Stimulated activated CD8-positive, alpha-beta memory T cell treated with anti-CD3 and anti-CD28 coated beads, Interleukin-4, amount 100 ng/mL, for 1 hour (primary cell): Measurements from ENCODE around the gene PP2D1.
"Not testable (repeated sequence)": the region's sequence is repeated elsewhere in the genome, so short reads cannot be mapped to it uniquely, and the experiment has no call there.

Source experiments
- DNase-seq, 2 donors: peaks; one replicate each; pipeline ENCODE4 v3.0.0-alpha.2; 2020; ENCODE audit warnings: low read depth in 2 of 2, low spot score in 1 of 2

PP2D1 gene

GRCh38 chr3:20040548-20041196 lies 28.6 kb upstream of the PP2D1 start:
- peak in 1 of 2 donors; percentile 41 for DNase-seq

GRCh38 chr3:20039765-20040547 lies 27.9 kb upstream of the PP2D1 start, which contains the start of gene KAT2B:
TSS of gene KAT2B (plus strand) at chr3:20040446. CDS start at chr3:20040478, 32 bp downstream.
- DNase-seq = peak; percentile 61 to 70

- no peak for DNase-seq
Observed at GRCh38 chr3:20039466-20039764, 27.4 kb upstream of the PP2D1 start.

GRCh38 chr3:20038699-20039465 lies 26.8 kb upstream of the PP2D1 start:
- no peak for DNase-seq

- no peak for DNase-seq
Observed at GRCh38 chr3:20037255-20037996, 25.4 kb upstream of the PP2D1 start.

- no peak for DNase-seq
Observed at GRCh38 chr3:20035019-20035418, 23.0 kb upstream of the PP2D1 start.

GRCh38 chr3:20031939-20032338 lies 19.9 kb upstream of the PP2D1 start:
- not testable (repeated sequence) for DNase-seq

GRCh38 chr3:20028905-20029331 lies 16.9 kb upstream of the PP2D1 start:
- no peak for DNase-seq

GRCh38 chr3:20027136-20027535 lies 15.1 kb upstream of the PP2D1 start:
- no peak for DNase-seq

- DNase-seq = no peak
Observed at GRCh38 chr3:20023623-20024405, 11.8 kb upstream of the PP2D1 start.

- DNase-seq = no peak
Observed at GRCh38 chr3:20022954-20023622, 11.0 kb upstream of the PP2D1 start.

GRCh38 chr3:20016076-20016475 lies 4.0 kb upstream of the PP2D1 start:
- DNase-seq = not testable (repeated sequence)

- no peak for DNase-seq
Observed at GRCh38 chr3:20015525-20015924, 3.5 kb upstream of the PP2D1 start.

GRCh38 chr3:20013396-20013795 lies 1.3 kb upstream of the PP2D1 start:
- no peak for DNase-seq

GRCh38 chr3:20008646-20009045 lies 3.4 kb downstream of the PP2D1 start:
- no peak for DNase-seq

- DNase-seq = no peak
Observed at GRCh38 chr3:20007960-20008359, 4.1 kb downstream of the PP2D1 start.

GRCh38 chr3:20001932-20002331 lies 10.1 kb downstream of the PP2D1 start:
- no peak for DNase-seq

- DNase-seq = no peak
Observed at GRCh38 chr3:19997502-19997901, 14.6 kb downstream of the PP2D1 start.

GRCh38 chr3:19994796-19995195 lies 17.3 kb downstream of the PP2D1 start:
- no peak for DNase-seq

- DNase-seq = not testable (repeated sequence)
Observed at GRCh38 chr3:19988904-19989303, 23.2 kb downstream of the PP2D1 start.
